Measurements from ENCODE around the gene PARP12. TPM values are rescaled to one million over a fixed set of nuclear protein-coding genes. Genes with fewer than 3 reads are reported as not detected.

The PARP12 gene
- total RNA-seq, 1 donor from 2014 or later = 14.5 TPM

DNA sequence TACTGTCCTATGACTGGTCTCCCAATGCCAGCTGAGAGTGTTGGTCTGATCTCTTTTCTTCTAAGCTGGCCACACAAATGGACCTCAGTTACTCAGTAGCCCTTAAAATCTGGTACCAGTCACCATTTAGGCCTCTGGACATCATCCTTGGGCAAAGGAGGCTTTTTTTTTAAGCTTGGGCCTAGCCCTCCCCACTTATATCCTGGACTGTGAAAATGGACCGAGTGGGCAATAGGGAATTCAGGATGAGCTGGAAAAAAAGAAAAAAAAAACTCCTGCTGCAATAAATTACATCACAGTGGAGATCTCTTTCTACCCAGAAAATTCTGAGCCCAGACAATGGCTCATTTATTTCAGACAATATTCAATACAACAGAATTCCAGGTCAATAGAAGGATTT is 68.4 kb downstream of the PARP12 start:
- Mint-ChIP-seq H3K36me3 (ENCODE audit: low read depth, unreplicated experiment) (no peaks in the 10 kb centered on the region), H3K4me1 (ENCODE audit: unreplicated experiment) (no peaks in the 10 kb centered on the region), H3K4me3 (ENCODE audit: unreplicated experiment) (no peak overlapping the region), H3K9me3 (ENCODE audit: unreplicated experiment) (no peaks in the 10 kb centered on the region), H3K27me3 (ENCODE audit: unreplicated experiment) (peaks cover 2% of the 10 kb centered on the region), H3K27ac (ENCODE audit: unreplicated experiment) (no peak overlapping the region)
- no peak for DNase-seq (ENCODE audit: low spot score)
- TF ChIP-seq, protein P1, sequence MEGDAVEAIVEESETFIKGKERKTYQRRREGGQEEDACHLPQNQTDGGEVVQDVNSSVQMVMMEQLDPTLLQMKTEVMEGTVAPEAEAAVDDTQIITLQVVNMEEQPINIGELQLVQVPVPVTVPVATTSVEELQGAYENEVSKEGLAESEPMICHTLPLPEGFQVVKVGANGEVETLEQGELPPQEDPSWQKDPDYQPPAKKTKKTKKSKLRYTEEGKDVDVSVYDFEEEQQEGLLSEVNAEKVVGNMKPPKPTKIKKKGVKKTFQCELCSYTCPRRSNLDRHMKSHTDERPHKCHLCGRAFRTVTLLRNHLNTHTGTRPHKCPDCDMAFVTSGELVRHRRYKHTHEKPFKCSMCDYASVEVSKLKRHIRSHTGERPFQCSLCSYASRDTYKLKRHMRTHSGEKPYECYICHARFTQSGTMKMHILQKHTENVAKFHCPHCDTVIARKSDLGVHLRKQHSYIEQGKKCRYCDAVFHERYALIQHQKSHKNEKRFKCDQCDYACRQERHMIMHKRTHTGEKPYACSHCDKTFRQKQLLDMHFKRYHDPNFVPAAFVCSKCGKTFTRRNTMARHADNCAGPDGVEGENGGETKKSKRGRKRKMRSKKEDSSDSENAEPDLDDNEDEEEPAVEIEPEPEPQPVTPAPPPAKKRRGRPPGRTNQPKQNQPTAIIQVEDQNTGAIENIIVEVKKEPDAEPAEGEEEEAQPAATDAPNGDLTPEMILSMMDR (IDR thresholded peaks at IDR 0.05; ENCODE audit: unreplicated experiment) = no peak

DNA sequence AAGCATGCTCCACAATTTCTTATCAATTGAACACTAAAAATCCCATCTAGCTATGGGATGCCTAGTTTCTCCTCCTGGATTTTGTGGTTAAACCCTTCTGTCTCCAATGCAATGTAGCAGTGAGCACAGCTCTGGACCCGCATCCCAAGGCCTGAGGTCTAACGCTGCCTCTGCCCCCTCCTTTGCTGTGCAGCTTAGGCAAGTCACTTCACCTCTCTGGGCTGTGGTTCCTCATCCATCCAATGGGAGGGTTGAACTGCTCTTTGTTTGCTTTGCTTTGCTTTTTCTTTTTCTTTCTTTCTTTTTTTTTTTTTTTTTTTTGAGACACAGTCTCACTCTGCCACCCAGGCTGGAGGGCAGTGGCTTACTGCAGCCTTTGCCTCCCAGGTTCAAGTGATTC is 69.2 kb downstream of the PARP12 start:
- no peaks in the 10 kb centered on the region for H3K9me3 Mint-ChIP-seq (ENCODE audit: unreplicated experiment)
- no peak for DNase-seq (ENCODE audit: low spot score)
- no peaks in the 10 kb centered on the region for H3K4me1 Mint-ChIP-seq (ENCODE audit: unreplicated experiment)
- TF ChIP-seq, protein P1 (IDR thresholded peaks at IDR 0.05; ENCODE audit: unreplicated experiment) = no peak
- peaks cover 2% of the 10 kb centered on the region for H3K27me3 Mint-ChIP-seq (ENCODE audit: unreplicated experiment)
- H3K27ac Mint-ChIP-seq (ENCODE audit: unreplicated experiment) = no peak overlapping the region
- no peak overlapping the region for H3K4me3 Mint-ChIP-seq (ENCODE audit: unreplicated experiment)
- no peaks in the 10 kb centered on the region for H3K36me3 Mint-ChIP-seq (ENCODE audit: low read depth, unreplicated experiment)

DNA sequence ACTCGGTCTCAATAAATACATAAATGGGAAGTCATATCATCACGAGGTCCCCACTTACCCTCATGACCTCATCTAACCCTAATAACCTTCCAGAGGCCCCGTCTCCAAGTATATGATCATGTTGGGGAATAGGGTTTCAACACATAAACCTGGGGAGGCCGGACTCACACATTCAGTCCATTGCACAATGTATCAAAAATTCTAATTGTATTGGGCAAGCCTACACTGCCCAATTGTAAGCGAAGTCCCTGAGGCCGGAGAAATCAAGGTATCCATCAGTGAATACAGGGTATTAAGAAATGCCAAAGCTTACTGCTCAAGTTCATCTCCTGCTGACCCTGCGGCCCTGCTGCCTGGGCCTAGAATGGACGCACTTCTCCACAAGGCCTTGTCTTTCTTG is 69.6 kb downstream of the PARP12 start:
- no peaks in the 10 kb centered on the region for H3K4me1 Mint-ChIP-seq (ENCODE audit: unreplicated experiment)
- H3K36me3 Mint-ChIP-seq (ENCODE audit: low read depth, unreplicated experiment) = no peaks in the 10 kb centered on the region
- TF ChIP-seq, protein P1 (IDR thresholded peaks at IDR 0.05; ENCODE audit: unreplicated experiment) = no peak
- no peaks in the 10 kb centered on the region for H3K9me3 Mint-ChIP-seq (ENCODE audit: unreplicated experiment)
- H3K4me3 Mint-ChIP-seq (ENCODE audit: unreplicated experiment) = no peak overlapping the region
- DNase-seq (ENCODE audit: low spot score) = no peak
- peaks cover 2% of the 10 kb centered on the region for H3K27me3 Mint-ChIP-seq (ENCODE audit: unreplicated experiment)
- no peak overlapping the region for H3K27ac Mint-ChIP-seq (ENCODE audit: unreplicated experiment)

DNA sequence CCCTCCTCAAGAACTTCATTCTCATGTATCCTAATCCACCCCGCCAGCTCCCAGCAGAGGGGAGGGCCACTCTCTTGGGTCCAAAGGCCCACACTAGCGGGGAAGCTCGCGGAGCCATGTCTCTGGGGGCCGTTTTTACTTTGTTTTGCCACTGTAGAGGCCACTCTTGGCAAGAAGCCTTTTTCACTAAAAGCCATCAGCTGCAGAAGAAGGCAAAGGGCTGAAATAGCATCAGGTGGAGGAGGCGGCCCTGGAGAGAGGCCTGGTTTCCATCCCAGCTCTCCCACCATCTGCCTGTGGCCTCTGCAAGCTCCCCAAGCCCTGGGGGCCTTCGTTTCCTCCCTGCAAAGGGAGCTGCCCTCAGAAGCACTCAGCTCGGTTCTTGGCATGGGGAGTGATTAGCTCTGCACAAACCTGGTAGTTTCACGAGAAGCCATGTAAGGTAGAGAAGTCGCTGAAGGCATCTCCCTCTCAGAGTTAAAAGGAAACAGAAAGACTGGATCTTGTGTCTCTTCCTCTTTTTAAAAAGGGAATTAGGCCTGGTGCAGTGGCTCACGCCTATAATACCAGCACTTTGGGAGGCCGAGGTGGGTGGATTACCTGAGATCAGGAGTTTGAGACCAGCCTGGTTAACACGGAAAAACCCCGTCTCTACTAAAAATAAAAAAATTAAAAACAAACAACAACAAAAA is 70.3 kb downstream of the PARP12 start:
- no peak for DNase-seq (ENCODE audit: low spot score)
- H3K36me3 Mint-ChIP-seq (ENCODE audit: low read depth, unreplicated experiment) = no peaks in the 10 kb centered on the region
- H3K4me1 Mint-ChIP-seq (ENCODE audit: unreplicated experiment) = no peaks in the 10 kb centered on the region
- H3K27ac Mint-ChIP-seq (ENCODE audit: unreplicated experiment) = no peak overlapping the region
- H3K27me3 Mint-ChIP-seq (ENCODE audit: unreplicated experiment) = peaks cover 2% of the 10 kb centered on the region
- H3K9me3 Mint-ChIP-seq (ENCODE audit: unreplicated experiment) = no peaks in the 10 kb centered on the region
- TF ChIP-seq, protein P1 (IDR thresholded peaks at IDR 0.05; ENCODE audit: unreplicated experiment) = no peak
- H3K4me3 Mint-ChIP-seq (ENCODE audit: unreplicated experiment) = no peak overlapping the region

DNA sequence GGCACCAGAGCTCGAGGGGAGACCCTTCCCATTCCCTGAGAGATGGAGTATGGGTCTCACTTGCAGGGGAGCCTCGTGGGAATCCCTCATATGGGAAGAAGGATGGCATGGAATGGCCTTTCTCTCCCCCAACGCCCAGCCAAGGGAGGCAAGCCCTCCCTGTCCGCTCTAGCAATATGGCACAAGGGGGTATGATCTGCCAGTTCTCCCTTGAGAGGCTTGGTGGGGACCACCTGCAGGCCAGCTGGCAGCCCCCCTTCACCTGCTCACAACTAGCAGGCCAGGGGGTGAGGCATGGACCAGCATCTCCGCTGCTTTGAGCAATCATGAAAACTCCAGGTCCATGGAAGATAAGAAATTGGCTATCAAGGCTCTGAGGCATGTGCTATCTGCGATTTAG is 70.8 kb downstream of the PARP12 start:
- Mint-ChIP-seq H3K27ac (ENCODE audit: unreplicated experiment) (no peak overlapping the region), H3K27me3 (ENCODE audit: unreplicated experiment) (peaks cover 2% of the 10 kb centered on the region), H3K9me3 (ENCODE audit: unreplicated experiment) (no peaks in the 10 kb centered on the region), H3K4me3 (ENCODE audit: unreplicated experiment) (no peak overlapping the region), H3K36me3 (ENCODE audit: low read depth, unreplicated experiment) (no peaks in the 10 kb centered on the region), H3K4me1 (ENCODE audit: unreplicated experiment) (no peaks in the 10 kb centered on the region)
- no peak for DNase-seq (ENCODE audit: low spot score)
- TF ChIP-seq, protein P1 (IDR thresholded peaks at IDR 0.05; ENCODE audit: unreplicated experiment) = no peak
